GM18861 (cell line): ENCODE measurements around the gene DPP3.

ENCODE experiments used
- ATAC-seq: cut with Tn5 transposase; IDR thresholded peaks from one replicate; pipeline ENCODE4 v1.9.1; 2021; ENCODE audit not compliant: unreplicated experiment

Gene DPP3

GRCh38 chr11:66479394-66480116 lies 679 bp upstream of the DPP3 start:
- ATAC-seq = no peak

- no peak for ATAC-seq
Observed at GRCh38 chr11:66484806-66485380, 4.7 kb downstream of the DPP3 start.

GRCh38 chr11:66488957-66489356 lies 8.7 kb downstream of the DPP3 start:
- ATAC-seq = no peak

- ATAC-seq = no peak
Observed at GRCh38 chr11:66489636-66490035, 9.4 kb downstream of the DPP3 start.

GRCh38 chr11:66491315-66491935 lies 11.2 kb downstream of the DPP3 start:
- no peak for ATAC-seq

GRCh38 chr11:66492161-66492865 lies 12.1 kb downstream of the DPP3 start:
- no peak for ATAC-seq

- no peak for ATAC-seq
Observed at GRCh38 chr11:66493130-66493529, 12.9 kb downstream of the DPP3 start.

GRCh38 chr11:66494458-66494857 lies 14.2 kb downstream of the DPP3 start:
- ATAC-seq = no peak

- ATAC-seq = no peak
Observed at GRCh38 chr11:66494935-66495334, 14.7 kb downstream of the DPP3 start.

- ATAC-seq = no peak
Observed at GRCh38 chr11:66495401-66495854, 15.2 kb downstream of the DPP3 start.

- no peak for ATAC-seq
Observed at GRCh38 chr11:66497206-66497605, 17.0 kb downstream of the DPP3 start.

- ATAC-seq = no peak
Observed at GRCh38 chr11:66498506-66498905, 18.3 kb downstream of the DPP3 start.

- ATAC-seq = no peak
Observed at GRCh38 chr11:66505276-66505816, 25.1 kb downstream of the DPP3 start.

GRCh38 chr11:66509131-66509561 lies 28.9 kb downstream of the DPP3 start:
- ATAC-seq = no peak

GRCh38 chr11:66510271-66510989 lies 30.2 kb downstream of the DPP3 start, which contains the start of gene BBS1:
Gene BBS1 (plus strand): TSS chr11:66510635. CDS start chr11:66510660, 25 bp downstream.
- peak; percentile 57 for ATAC-seq

- ATAC-seq = no peak
Observed at GRCh38 chr11:66510990-66511339, 30.7 kb downstream of the DPP3 start.

- no peak for ATAC-seq
Observed at GRCh38 chr11:66523611-66524010, 43.4 kb downstream of the DPP3 start.

- ATAC-seq = no peak
Observed at GRCh38 chr11:66524304-66525040, 44.2 kb downstream of the DPP3 start.

- no peak for ATAC-seq
Observed at GRCh38 chr11:66529069-66529468, 48.8 kb downstream of the DPP3 start.

- ATAC-seq = no peak
Observed at GRCh38 chr11:66529655-66530054, 49.4 kb downstream of the DPP3 start.
